Heart left ventricle (tissue), 13 donors: ENCODE data around the gene TMEM9.

Source experiments
- CTCF ChIP-seq, 12 donors: fragments of 200-600 bp; sonication (generic) in 4 of 12; IDR thresholded peaks; one replicate each; pipeline versions ENCODE4 v1.5.0 to v1.8.0; 2018 to 2022; ENCODE audit warnings: antibody characterized with exemption in 12 of 12, mild to moderate bottlenecking in 5 of 12
- POLR2A ChIP-seq, 2 donors: fragments of 450-650 bp; IDR thresholded peaks; one replicate each; pipeline ENCODE4 v1.6.1; 2017; ENCODE audit warnings: antibody characterized with exemption in 2 of 2, mild to moderate bottlenecking in 2 of 2, moderate library complexity in 2 of 2
- donor health status: ischemic (EF 13 %, LVEDD 7.1; RV severe dilation, severe dysfunction).
- donor health status: DM: no; HTN: yes; CAD: no.
- donor health status: DM: no; HTN: no; CAD: no.
- donor health status: ischemic (EF 25% LVEDD 6.9; RV normal size, moderate dysfunction).
- donor health status: ischemic (EF 25% LVEDD 5.7; RV mildly dilated, moderate dysfunction).
- donor health status: ischemic (EF 35%, LVEDD 5.7; RV mildly dilated, moderate dysfunction).
- donor health status: nonischemic (EF 11% LVEDD 7.7; RV severe dilation, severe dysfunction).
- donor health status: DM: yes; HTN: yes; CAD: no.
- donor health status: PGD.
- donor health status: ischemic (EF 29% LVEDD 5.4; RV normal size, mild dysfunction).
- donor health status: nonischemic (EF 23%, LVEDD 6.1; RV moderate dilation, normal function).

GRCh38 chr1:201115390-201115937 lies 38.8 kb downstream of the TMEM9 start:
- TF ChIP-seq POLR2A (IDR thresholded peaks at IDR 0.05) (no peak), CTCF (IDR thresholded peaks at IDR 0.05) (no peak)
